Measurements from ENCODE around the gene TRPM5. TPM values are rescaled to one million over a fixed set of nuclear protein-coding genes. Genes with fewer than 3 reads are reported as not detected.

The TRPM5 gene
- total and polyA plus RNA-seq, 9 of the 15 experiments (the other 6 are each of a cell fraction or from before 2014, with no cell fraction given): not detected

DNA sequence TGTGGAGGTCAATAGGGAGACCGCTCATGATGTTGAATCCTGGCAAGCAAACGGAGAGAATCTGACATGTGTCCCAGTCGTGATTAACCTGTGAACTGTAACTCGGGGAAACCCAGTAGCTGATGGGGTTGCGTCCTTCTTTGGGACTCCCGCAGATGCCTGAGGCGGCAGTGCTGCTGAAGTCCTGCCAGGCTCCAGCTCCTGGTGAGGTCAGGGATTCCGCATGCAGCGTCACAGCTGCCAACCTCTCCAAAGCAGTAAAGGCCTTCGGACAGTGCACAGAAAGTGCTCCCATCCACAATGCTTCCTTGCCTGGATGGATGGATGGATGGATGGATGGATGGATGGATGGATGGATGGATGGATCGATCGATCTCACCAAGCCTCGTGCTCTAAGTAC is 14.0 kb upstream of the TRPM5 start:
- 0% methylated on average over 10 of the region's 13 CpGs for WGBS (ENCODE audit: insufficient coverage, low coverage, missing lambda C conversion rate)
- ATAC-seq (no peak), FAIRE-seq (no peak), DNase-seq (ENCODE audit: extremely low read depth in 1 of 4, low spot score in 3 of 4) (no peak)
- ChIA-PET CTCF (ENCODE audit: low intra/inter-chr PET ratio) (interaction anchor here (0.7 kb wide), 1 partner anchor 70 kb away, joined by 4 read pairs; no protein-coding TSS in a partner anchor), POLR2A (interaction anchor here (0.8 kb wide), 1 partner anchor 1719 kb away, joined by 3 read pairs; no protein-coding TSS in a partner anchor)
- Histone ChIP-seq H3K4me3 (no peak overlapping the region), H2AFZ (ENCODE audit: low read depth, low read length) (no peak overlapping the region), H3K4me2 (ENCODE audit: insufficient read depth, low read length) (no peak overlapping the region), H4K20me1 (replicated peaks; ENCODE audit: control insufficient read depth, insufficient read depth, low read length) (peaks cover 8% of the 10 kb centered on the region; the same call in 1 of the 2 replicates), H3K9ac (ENCODE audit: insufficient read depth in 1 of 2, low read depth in 2 of 2, low read length in 2 of 2) (no peak overlapping the region), H3K9me1 (ENCODE audit: control insufficient read depth, insufficient read depth, low read length) (no peaks in the 10 kb centered on the region), H3K27ac (ENCODE audit: extremely low read depth, low read depth, low read length) (no peak overlapping the region), H3K36me3 (ENCODE audit: control insufficient read depth, insufficient read depth, low read length) (no peaks in the 10 kb centered on the region), H3K4me1 (replicated peaks in 1 of 2; ENCODE audit: control insufficient read depth in 2 of 2, insufficient read depth in 2 of 2, low read length in 2 of 2) (peaks cover 0 to 16% of the 10 kb centered on the region in 2 experiments; a peak in 2 of 5 replicates), H3K79me2 (ENCODE audit: control insufficient read depth, insufficient read depth, low read length) (no peaks in the 10 kb centered on the region), H3K27me3 (ENCODE audit: control insufficient read depth in 2 of 2, insufficient read depth in 2 of 2, low read length in 2 of 2) (peaks cover 2 to 37% of the 10 kb centered on the region in 2 experiments; a peak in 4 of 5 replicates), H3K9me3 (replicated peaks; ENCODE audit: control insufficient read depth, insufficient read depth, low read depth, low read length) (no peaks in the 10 kb centered on the region)
- intact Hi-C loops (cut with micrococcal nuclease): no loop called here
- in situ Hi-C loops (cut with MboI): no loop called here
- no TSS peak for BruUV-seq (replicated peaks)
- TF ChIP-seq CHCHD3 (CRISPR knock-in tag; IDR thresholded peaks at IDR 0.05) (no peak), ZNF449 (CRISPR knock-in tag; IDR thresholded peaks at IDR 0.05) (no peak), HDAC1 (IDR thresholded peaks at IDR 0.05) (no peak), TCF7L2 (IDR thresholded peaks at IDR 0.05; ENCODE audit: low read depth, low read length) (no peak), SETDB1 (IDR thresholded peaks at IDR 0.05; ENCODE audit: low read length) (no peak), FOXJ2 (tag; IDR thresholded peaks at IDR 0.05) (no peak)
- TF ChIP-seq, protein P1, sequence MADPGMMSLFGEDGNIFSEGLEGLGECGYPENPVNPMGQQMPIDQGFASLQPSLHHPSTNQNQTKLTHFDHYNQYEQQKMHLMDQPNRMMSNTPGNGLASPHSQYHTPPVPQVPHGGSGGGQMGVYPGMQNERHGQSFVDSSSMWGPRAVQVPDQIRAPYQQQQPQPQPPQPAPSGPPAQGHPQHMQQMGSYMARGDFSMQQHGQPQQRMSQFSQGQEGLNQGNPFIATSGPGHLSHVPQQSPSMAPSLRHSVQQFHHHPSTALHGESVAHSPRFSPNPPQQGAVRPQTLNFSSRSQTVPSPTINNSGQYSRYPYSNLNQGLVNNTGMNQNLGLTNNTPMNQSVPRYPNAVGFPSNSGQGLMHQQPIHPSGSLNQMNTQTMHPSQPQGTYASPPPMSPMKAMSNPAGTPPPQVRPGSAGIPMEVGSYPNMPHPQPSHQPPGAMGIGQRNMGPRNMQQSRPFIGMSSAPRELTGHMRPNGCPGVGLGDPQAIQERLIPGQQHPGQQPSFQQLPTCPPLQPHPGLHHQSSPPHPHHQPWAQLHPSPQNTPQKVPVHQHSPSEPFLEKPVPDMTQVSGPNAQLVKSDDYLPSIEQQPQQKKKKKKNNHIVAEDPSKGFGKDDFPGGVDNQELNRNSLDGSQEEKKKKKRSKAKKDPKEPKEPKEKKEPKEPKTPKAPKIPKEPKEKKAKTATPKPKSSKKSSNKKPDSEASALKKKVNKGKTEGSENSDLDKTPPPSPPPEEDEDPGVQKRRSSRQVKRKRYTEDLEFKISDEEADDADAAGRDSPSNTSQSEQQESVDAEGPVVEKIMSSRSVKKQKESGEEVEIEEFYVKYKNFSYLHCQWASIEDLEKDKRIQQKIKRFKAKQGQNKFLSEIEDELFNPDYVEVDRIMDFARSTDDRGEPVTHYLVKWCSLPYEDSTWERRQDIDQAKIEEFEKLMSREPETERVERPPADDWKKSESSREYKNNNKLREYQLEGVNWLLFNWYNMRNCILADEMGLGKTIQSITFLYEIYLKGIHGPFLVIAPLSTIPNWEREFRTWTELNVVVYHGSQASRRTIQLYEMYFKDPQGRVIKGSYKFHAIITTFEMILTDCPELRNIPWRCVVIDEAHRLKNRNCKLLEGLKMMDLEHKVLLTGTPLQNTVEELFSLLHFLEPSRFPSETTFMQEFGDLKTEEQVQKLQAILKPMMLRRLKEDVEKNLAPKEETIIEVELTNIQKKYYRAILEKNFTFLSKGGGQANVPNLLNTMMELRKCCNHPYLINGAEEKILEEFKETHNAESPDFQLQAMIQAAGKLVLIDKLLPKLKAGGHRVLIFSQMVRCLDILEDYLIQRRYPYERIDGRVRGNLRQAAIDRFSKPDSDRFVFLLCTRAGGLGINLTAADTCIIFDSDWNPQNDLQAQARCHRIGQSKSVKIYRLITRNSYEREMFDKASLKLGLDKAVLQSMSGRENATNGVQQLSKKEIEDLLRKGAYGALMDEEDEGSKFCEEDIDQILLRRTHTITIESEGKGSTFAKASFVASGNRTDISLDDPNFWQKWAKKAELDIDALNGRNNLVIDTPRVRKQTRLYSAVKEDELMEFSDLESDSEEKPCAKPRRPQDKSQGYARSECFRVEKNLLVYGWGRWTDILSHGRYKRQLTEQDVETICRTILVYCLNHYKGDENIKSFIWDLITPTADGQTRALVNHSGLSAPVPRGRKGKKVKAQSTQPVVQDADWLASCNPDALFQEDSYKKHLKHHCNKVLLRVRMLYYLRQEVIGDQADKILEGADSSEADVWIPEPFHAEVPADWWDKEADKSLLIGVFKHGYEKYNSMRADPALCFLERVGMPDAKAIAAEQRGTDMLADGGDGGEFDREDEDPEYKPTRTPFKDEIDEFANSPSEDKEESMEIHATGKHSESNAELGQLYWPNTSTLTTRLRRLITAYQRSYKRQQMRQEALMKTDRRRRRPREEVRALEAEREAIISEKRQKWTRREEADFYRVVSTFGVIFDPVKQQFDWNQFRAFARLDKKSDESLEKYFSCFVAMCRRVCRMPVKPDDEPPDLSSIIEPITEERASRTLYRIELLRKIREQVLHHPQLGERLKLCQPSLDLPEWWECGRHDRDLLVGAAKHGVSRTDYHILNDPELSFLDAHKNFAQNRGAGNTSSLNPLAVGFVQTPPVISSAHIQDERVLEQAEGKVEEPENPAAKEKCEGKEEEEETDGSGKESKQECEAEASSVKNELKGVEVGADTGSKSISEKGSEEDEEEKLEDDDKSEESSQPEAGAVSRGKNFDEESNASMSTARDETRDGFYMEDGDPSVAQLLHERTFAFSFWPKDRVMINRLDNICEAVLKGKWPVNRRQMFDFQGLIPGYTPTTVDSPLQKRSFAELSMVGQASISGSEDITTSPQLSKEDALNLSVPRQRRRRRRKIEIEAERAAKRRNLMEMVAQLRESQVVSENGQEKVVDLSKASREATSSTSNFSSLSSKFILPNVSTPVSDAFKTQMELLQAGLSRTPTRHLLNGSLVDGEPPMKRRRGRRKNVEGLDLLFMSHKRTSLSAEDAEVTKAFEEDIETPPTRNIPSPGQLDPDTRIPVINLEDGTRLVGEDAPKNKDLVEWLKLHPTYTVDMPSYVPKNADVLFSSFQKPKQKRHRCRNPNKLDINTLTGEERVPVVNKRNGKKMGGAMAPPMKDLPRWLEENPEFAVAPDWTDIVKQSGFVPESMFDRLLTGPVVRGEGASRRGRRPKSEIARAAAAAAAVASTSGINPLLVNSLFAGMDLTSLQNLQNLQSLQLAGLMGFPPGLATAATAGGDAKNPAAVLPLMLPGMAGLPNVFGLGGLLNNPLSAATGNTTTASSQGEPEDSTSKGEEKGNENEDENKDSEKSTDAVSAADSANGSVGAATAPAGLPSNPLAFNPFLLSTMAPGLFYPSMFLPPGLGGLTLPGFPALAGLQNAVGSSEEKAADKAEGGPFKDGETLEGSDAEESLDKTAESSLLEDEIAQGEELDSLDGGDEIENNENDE (IDR thresholded peaks at IDR 0.05; ENCODE audit: low read depth, low read length): no peak
- TF ChIP-seq, protein P2, sequence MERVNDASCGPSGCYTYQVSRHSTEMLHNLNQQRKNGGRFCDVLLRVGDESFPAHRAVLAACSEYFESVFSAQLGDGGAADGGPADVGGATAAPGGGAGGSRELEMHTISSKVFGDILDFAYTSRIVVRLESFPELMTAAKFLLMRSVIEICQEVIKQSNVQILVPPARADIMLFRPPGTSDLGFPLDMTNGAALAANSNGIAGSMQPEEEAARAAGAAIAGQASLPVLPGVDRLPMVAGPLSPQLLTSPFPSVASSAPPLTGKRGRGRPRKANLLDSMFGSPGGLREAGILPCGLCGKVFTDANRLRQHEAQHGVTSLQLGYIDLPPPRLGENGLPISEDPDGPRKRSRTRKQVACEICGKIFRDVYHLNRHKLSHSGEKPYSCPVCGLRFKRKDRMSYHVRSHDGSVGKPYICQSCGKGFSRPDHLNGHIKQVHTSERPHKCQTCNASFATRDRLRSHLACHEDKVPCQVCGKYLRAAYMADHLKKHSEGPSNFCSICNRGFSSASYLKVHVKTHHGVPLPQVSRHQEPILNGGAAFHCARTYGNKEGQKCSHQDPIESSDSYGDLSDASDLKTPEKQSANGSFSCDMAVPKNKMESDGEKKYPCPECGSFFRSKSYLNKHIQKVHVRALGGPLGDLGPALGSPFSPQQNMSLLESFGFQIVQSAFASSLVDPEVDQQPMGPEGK (CRISPR knock-in tag; IDR thresholded peaks at IDR 0.05; ENCODE audit: borderline replicate concordance): no peak

Data from K562 (cell line).